Superior temporal gyrus (tissue), 1 donor: ENCODE data around the gene SMARCD3.
A peak's percentile ranks its signal among the peaks of the same experiment; 100 is the strongest.

Experiments
- DNase-seq: peaks from one replicate; pipeline ENCODE4 v3.0.0-alpha.2; 2016; ENCODE audit errors: extremely low spot score

Gene SMARCD3

DNA sequence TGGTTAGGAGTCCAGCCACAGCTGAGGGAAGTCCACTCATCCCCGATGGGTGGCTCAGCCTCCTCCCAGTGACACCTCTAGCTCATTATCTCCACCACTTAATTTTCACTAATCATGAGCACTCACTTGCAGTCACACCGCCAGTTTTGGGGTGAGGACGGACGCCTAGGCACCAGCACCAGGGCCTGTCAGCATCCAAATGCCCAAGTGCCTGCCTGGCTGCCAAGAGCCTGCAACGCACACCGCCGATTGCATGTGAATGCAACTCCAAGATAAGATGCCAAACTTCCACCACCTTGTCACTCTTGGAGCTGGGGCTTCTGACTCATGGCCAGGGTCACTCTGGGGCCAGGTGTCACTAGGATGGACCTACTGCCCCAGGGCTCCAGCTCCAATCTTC lies 24.4 kb upstream of the SMARCD3 start:
- no peak for DNase-seq

DNA sequence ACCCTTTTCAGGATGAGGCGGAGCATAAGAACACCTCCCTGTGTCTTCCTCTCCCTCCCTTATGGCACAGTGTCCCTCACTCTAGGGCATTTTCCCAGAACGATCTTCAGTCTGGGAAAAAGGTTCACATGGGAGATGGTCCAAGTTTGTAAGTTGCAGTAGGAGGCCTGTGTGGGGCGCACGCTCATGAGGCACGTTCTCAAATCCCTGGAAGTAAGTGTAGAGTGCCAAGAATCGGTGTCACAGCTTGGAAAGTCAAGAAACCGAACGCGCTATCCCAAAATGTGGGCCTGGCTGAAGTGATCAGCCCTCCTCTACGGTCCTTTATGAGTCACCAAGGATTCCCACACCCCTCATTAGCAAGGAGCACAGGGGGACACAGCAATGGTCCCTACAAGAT lies 23.9 kb upstream of the SMARCD3 start:
- no peak for DNase-seq

DNA sequence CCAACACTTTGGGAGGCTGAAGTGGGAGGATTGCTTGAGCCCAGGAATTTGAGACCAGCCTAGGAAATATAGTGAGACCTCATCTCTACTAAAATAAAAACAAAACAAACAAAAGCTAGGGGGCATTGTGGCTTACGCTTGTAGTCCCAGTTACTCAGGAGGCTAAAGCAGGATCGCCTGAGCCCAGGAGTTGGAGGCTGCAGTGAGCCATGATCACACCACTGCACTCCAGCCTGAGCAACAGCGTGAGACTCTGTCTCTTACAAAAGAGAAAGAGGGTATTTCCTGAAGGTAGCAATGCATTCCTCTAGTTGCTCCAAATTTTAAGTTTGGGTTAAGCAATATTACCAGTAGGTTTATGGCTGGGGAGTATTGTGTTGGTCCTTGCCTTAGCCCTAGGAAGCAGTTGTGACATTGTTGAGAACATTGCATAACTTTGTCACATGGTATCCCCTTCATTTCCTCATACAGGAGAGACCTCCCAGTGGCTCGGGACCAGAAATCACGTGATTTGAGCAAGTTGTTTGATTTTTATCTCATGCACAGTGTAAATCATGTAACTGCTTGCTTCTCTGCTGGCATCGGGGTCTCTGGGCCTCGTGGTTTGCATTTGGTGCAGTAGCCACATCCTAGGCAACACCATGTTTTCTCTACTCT lies 23.3 kb upstream of the SMARCD3 start:
- DNase-seq, result peak; percentile 46

DNA sequence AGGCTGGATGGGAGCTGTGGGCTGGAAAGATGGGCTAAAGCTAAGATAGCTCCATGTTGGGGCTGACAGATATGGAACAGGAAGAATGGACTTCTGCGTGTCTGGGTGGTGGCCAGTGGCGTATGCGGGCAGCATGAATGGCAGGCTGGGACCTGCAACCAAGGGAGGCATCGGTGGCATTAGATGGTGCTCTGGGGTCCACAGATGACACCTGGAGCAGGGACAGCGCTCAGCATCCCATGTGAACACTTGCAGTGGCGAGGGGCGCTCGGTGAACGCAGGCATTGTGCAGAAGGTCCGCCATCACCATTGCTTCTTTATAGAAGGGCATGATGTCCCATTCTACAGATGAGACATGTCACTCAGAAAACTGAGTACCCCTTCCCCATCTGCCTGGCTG lies 21.0 kb upstream of the SMARCD3 start:
- no peak for DNase-seq

DNA sequence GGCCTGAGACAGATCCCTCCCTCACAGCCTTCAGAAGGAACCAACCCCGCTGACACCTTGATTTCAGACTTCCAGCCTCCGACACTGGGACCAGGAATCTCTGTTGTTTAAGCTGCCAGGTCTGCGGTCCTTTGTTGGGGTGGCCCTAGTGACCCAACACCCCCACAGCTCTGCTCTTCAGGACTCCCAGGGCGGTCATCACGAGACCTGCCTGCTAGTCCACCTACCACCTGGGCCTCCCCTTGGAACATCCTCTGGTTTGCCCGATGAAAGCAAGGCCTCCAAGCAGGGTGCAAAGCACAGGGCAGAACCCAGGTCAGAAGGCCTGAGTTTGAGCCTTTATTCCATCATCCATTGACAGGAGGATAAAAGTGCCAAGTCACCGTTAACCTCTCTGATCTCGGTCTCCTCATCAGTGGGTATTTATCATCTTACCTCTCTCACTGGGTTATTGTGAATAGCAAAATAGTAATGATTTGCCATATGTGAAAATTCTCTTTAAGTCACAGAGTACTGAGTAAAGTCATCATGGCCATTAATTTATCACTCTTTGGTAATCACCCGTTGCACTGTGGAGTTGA lies 16.9 kb upstream of the SMARCD3 start:
- DNase-seq, result no peak

DNA sequence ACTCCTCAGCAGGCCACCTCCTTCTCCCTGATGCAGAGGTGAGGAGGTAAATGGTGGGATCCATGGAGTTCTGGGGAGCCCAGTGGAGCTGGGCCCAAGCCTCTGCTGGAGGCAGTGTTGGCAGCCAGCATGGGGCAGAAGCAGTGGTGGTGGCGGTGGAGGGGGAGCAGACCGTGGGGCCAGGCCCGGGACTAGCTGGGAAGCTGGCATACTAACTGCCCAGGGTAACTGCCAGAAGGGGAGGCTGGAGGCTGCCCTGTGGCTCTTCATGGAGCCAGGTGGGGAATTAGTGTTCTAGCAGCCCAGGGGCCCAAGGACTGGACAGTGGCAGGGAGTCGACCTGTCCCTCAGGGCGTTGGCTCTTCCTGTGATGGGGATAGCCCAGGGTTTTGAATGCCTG lies 16.1 kb upstream of the SMARCD3 start:
- DNase-seq, result no peak

DNA sequence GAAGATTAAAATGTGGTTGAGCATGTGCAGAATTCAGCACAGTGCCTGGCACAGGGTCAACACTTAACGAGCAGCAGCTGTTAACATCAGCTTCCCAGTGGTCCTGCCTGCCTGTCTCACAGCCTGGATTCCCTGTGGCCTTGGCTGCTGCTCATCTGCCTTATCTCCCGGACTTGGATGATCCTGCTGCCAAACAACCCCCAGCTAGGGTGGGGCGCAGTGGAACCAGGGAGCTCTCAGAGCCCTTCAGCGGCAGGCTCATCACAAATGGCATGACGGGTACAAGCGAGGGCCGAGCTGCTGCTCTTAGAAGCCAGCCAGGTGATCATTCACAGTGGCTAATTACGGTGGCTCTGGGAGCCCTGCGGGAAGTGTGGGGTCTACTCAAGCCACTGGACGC lies 13.0 kb upstream of the SMARCD3 start:
- DNase-seq, result no peak

- DNase-seq, result no peak
These were observed 12.4 kb upstream of the SMARCD3 start for GRCh38 chr7:151260883-151261282.

DNA sequence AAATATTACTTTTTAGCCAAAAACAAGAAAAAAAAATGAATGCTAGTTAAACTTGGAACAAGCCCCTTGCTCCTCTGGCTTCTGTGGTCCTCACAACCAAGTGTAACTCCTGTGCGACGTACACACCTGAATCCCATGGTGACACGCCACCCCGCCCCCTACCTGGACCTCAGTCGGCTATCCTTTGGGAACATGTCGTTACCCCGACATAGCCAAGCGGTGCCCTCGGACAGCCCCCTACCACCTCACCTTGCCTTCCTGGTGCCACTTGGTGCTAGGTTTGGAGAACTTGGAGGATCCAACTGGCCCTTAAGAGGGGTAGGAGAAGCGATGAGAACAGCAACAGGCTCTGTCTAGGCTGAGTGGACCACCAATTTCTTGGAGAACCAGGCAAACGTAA lies 12.0 kb upstream of the SMARCD3 start:
- DNase-seq, result no peak

DNA sequence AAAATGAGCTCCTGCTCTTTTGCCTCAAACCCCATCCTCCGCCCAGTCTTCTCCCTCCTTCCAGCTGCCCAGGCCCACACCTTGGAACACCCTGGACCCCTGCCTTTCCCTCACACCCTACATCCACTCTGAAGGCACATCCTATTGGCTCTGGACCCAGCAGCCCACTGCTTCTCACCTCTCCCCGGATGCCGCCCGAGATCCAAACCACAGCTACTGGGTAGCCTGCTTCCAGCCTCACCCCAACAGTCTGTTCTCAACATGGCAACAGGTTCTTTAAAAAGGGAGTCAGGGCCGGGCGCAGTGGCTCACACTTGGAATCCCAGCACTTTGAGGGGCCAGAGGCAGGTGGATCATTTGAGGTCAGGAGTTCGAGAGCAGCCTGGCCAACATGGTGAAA lies 9.5 kb upstream of the SMARCD3 start:
- DNase-seq, result no peak

GRCh38 chr7:151256410-151257045 lies 8.0 kb upstream of the SMARCD3 start:
- DNase-seq, result peak; percentile 41

- DNase-seq, result no peak
These were observed 6.9 kb upstream of the SMARCD3 start for GRCh38 chr7:151255390-151255789.

GRCh38 chr7:151254851-151255250 lies 6.4 kb upstream of the SMARCD3 start:
- no peak for DNase-seq

GRCh38 chr7:151254316-151254715 lies 5.8 kb upstream of the SMARCD3 start:
- no peak for DNase-seq

GRCh38 chr7:151252961-151253711 lies 4.6 kb upstream of the SMARCD3 start:
- no peak for DNase-seq

DNA sequence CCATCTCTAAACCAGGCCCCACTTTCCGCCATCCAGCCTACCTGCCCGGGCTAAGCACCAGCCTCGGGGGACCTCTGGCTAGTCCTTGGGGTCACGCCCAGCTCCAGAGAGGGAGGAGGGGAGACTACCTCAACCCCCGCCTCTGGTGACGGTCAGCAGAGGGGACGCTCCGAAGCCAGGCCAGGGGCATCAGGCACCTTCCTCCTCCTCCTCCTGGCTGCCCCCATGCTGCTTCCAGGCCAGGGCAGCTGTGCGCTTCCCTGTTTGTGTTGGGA lies 4.0 kb upstream of the SMARCD3 start:
- DNase-seq, result no peak

DNA sequence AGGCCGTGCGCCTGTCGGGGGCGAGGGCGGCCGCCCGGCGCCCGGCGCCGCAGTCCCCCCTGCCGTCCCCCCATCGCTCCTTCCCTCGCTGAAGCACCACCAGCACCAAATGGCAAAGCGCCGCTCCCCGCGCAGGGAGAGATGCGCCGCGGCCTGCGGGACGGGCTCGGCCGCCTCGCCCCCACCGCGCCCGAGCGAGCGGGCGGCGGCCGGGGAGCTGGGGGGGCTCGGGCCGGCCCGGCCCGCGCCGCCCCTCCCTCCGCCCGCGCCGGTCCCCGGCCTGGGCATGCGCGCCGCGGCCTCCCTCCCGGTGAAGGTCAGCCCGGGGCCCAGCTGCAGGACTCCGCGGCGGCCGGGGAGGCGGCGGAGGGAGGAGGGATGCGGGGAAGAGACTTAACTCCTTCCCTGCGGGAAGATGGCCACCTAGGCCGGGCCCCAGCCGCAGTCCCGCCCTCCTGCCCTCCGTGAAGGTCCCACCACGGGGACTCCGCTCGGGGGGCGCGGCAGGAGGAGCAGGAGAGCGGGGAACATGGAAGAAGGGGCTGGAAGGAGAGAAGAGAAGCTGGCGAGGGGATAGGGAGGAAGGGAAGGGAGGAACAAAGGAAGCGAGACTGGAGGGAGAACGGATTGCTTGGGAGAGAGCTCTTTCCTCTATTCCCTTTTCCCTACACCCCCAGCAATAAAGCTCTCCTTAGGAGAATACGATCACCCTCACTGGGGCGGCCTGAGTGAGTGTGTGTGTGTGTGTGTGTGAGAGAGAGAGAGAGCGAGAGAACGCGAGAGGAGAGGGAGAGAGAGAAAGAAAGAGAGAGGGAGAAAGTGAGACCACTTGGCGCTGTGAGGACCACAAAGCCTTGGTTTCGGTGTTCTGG lies 3.4 kb upstream of the SMARCD3 start:
- DNase-seq, result peak; percentile 71

DNA sequence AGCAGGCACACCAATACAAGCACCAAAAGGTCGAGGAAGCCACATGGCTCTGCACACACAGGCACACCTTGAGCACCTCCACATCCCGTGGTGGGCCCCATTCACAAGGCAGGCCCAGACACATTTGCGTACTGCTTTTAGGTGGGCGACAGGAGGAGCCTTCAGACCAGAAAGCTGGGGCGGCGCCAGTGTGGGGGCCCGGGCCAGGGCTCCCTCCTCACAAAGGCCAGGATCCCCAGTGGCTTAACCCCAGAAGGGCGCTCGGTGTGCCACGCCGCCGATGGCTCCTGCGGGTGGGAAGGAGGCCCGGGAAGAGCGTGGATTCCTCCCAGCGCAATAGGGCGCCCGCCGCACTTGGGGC lies 2.8 kb upstream of the SMARCD3 start:
- peak; percentile 38 for DNase-seq

- DNase-seq, result no peak
These were observed 2.0 kb upstream of the SMARCD3 start for GRCh38 chr7:151250181-151251132.

- no peak for DNase-seq
These were observed 1.2 kb upstream of the SMARCD3 start for GRCh38 chr7:151249732-151250072.
